ENCODE measurements around the gene PATL2.
"Not testable (repeated sequence)": the region's sequence is repeated elsewhere in the genome, so short reads cannot be mapped to it uniquely, and the experiment has no call there.

The PATL2 gene

GRCh38 chr15:44692659-44693058 is 18.5 kb downstream of the PATL2 start:
- DNase-seq (ENCODE audit: low spot score), result no peak

GRCh38 chr15:44690245-44690644 is 20.9 kb downstream of the PATL2 start:
- not testable (repeated sequence) for FAIRE-seq; DNase-seq (ENCODE audit: low spot score)

More at GRCh38 chr15:44692659-44693058, 18.5 kb downstream of the PATL2 start:
- no peak for FAIRE-seq

GRCh38 chr15:44689318-44689717 is 21.8 kb downstream of the PATL2 start:
- not testable (repeated sequence) for DNase-seq (ENCODE audit: low spot score); FAIRE-seq

GRCh38 chr15:44682809-44683682 is 28.1 kb downstream of the PATL2 start:
- not testable (repeated sequence) for FAIRE-seq; DNase-seq (ENCODE audit: low spot score)

GRCh38 chr15:44682211-44682610 is 28.9 kb downstream of the PATL2 start:
- DNase-seq (ENCODE audit: low spot score) (no peak), FAIRE-seq (no peak)

GRCh38 chr15:44676676-44677075 is 34.4 kb downstream of the PATL2 start:
- FAIRE-seq, result no peak

GRCh38 chr15:44675911-44676310 is 35.2 kb downstream of the PATL2 start:
- no peak for DNase-seq (ENCODE audit: low spot score)
- FAIRE-seq, result no peak

More at GRCh38 chr15:44676676-44677075, 34.4 kb downstream of the PATL2 start:
- no peak for DNase-seq (ENCODE audit: low spot score)

- DNase-seq (ENCODE audit: low spot score) (no peak), FAIRE-seq (no peak)
Measured at GRCh38 chr15:44673639-44674038, 37.5 kb downstream of the PATL2 start.

- DNase-seq (ENCODE audit: low spot score) (no peak), FAIRE-seq (no peak)
Measured at GRCh38 chr15:44670087-44670950, 40.8 kb downstream of the PATL2 start.

- DNase-seq (ENCODE audit: low spot score), result no peak
- no peak for FAIRE-seq
Measured at GRCh38 chr15:44668921-44669320, 42.2 kb downstream of the PATL2 start.

- DNase-seq (ENCODE audit: low spot score) (no peak), FAIRE-seq (no peak)
Measured at GRCh38 chr15:44667039-44667360, 44.1 kb downstream of the PATL2 start.

- no peak for DNase-seq (ENCODE audit: low spot score)
- no peak for FAIRE-seq
Measured at GRCh38 chr15:44666210-44667038, 44.7 kb downstream of the PATL2 start.

- FAIRE-seq (peak; percentile 71), DNase-seq (ENCODE audit: low spot score) (peak; percentile 94)
Measured at GRCh38 chr15:44663410-44664308, 47.5 kb downstream of the PATL2 start, which contains the start of gene SPG11. Gene SPG11, minus strand, starts transcription at chr15:44663662. Its CDS starts 15 bp downstream, at chr15:44663647.

GRCh38 chr15:44662478-44663409 is 48.4 kb downstream of the PATL2 start:
- FAIRE-seq, result no peak
- peak; percentile 55 for DNase-seq (ENCODE audit: low spot score)

GRCh38 chr15:44661576-44661975 is 49.5 kb downstream of the PATL2 start:
- FAIRE-seq (no peak), DNase-seq (ENCODE audit: low spot score) (no peak)

- DNase-seq (ENCODE audit: low spot score) (no peak), FAIRE-seq (no peak)
Measured at GRCh38 chr15:44659056-44659455, 52.1 kb downstream of the PATL2 start.

- DNase-seq (ENCODE audit: low spot score), result no peak
- no peak for FAIRE-seq
Measured at GRCh38 chr15:44657378-44657777, 53.7 kb downstream of the PATL2 start.

- DNase-seq (ENCODE audit: low spot score) (no peak), FAIRE-seq (no peak)
Measured at GRCh38 chr15:44656913-44657312, 54.2 kb downstream of the PATL2 start.

- no peak for FAIRE-seq
- DNase-seq (ENCODE audit: low spot score), result no peak
Measured at GRCh38 chr15:44656298-44656697, 54.8 kb downstream of the PATL2 start.
